HepG2 (cell line): Measurements from ENCODE around the gene MRPL38. TPM values are rescaled to one million over a fixed set of nuclear protein-coding genes. Genes with fewer than 3 reads are reported as not detected.

Source experiments
- GATA4 ChIP-seq: sonication (generic); IDR thresholded peaks from 2 replicates; pipeline ENCODE4 v1.6.1; 2016; ENCODE audit warnings: antibody characterized with exemption, low read depth, borderline replicate concordance
- HNRNPUL1 ChIP-seq: fragments of 200-400 bp; formaldehyde crosslinking; IDR thresholded peaks from 2 replicates; pipeline ENCODE4 v1.6.1; 2017; ENCODE audit warnings: low read depth, mild to moderate bottlenecking, low read length, moderate library complexity
- MLX ChIP-seq: IDR thresholded peaks from 2 replicates; pipeline ENCODE4 v1.6.1; 2016
- NAIF1 ChIP-seq: sonication (generic); formaldehyde crosslinking; IDR thresholded peaks from 2 replicates; pipeline ENCODE4 v1.5.0; 2020; ENCODE audit warnings: mild to moderate bottlenecking, missing genetic modification reagents, borderline replicate concordance
- NCOR1 ChIP-seq: fragments of 200-600 bp; sonication (generic); IDR thresholded peaks from 2 replicates; pipeline ENCODE4 v1.7.0; 2017; ENCODE audit warnings: antibody characterized with exemption, low read length, borderline replicate concordance
- NR2C2 ChIP-seq: sonication (generic); formaldehyde crosslinking; IDR thresholded peaks from 2 replicates; pipeline ENCODE4 v1.4.0; 2020; ENCODE audit warnings: missing genetic modification reagents, mild to moderate bottlenecking, moderate library complexity, borderline replicate concordance
- TBP ChIP-seq: sonication (generic); formaldehyde crosslinking; IDR thresholded peaks from 2 replicates; pipeline ENCODE4 v1.5.0; 2020; ENCODE audit warnings: missing genetic modification reagents
- THAP8 ChIP-seq: sonication (generic); formaldehyde crosslinking; IDR thresholded peaks from 2 replicates; pipeline ENCODE4 v1.5.1; 2020; ENCODE audit warnings: missing genetic modification reagents, mild to moderate bottlenecking, borderline replicate concordance
- THYN1 ChIP-seq: sonication (generic); formaldehyde crosslinking; IDR thresholded peaks from 2 replicates; pipeline ENCODE4 v1.8.1; 2023; ENCODE audit warnings: low read depth, mild to moderate bottlenecking, moderate library complexity, missing genetic modification reagents, borderline replicate concordance
- ZNF317 ChIP-seq: sonication (generic); formaldehyde crosslinking; IDR thresholded peaks from 2 replicates; pipeline ENCODE4 v1.5.0; 2020; ENCODE audit warnings: mild to moderate bottlenecking, missing genetic modification reagents
- ZNF451 ChIP-seq: sonication (generic); formaldehyde crosslinking; IDR thresholded peaks from 2 replicates; pipeline ENCODE4 v1.5.0; 2020; ENCODE audit warnings: mild to moderate bottlenecking, missing genetic modification reagents
- ZSCAN31 ChIP-seq: sonication (generic); formaldehyde crosslinking; IDR thresholded peaks from 2 replicates; pipeline ENCODE4 v1.5.0; 2020; ENCODE audit warnings: low read depth, mild to moderate bottlenecking, missing genetic modification reagents
- polyA plus RNA-seq, 8 experiments: library from polyadenylated mRNA; depleted of rRNA in 3 of 8; stranded (reverse) in 7 of 8; unstranded in 1 of 8; fragments of >200 nt; fragmentation: Illumina TruSeq in 4 of 8; extraction: Trizol in 4 of 8; gene quantifications; 2 replicates each; pipeline versions ENCODE4 v1.2.1 to v1.2.3, GENCODE V29; 2011 to 2016; ENCODE audit warnings: low read depth in 4 of 8, missing spikeins in 1 of 8, mixed read lengths in 1 of 8; ENCODE audit not compliant: insufficient read depth in 1 of 8
- total RNA-seq, 5 experiments: library from RNA; depleted of rRNA; stranded (reverse); fragments of >200 nt; fragmentation: Illumina TruSeq; extraction: Trizol; gene quantifications; 2 replicates each; pipeline ENCODE4 v1.2.3, GENCODE V29; 2016; ENCODE audit warnings: low read depth in 1 of 5
- TF ChIP-seq, protein P1 (sequence below): sonication (generic); formaldehyde crosslinking; IDR thresholded peaks from 2 replicates; pipeline ENCODE4 v1.8.1; 2022; ENCODE audit warnings: low read depth, mild to moderate bottlenecking, missing genetic modification reagents
- TF ChIP-seq, protein P2 (sequence below): IDR thresholded peaks from 2 replicates; pipeline ENCODE4 v1.6.1; 2016; ENCODE audit warnings: control low read depth
- TF ChIP-seq, protein P3 (sequence below): sonication (generic); formaldehyde crosslinking; IDR thresholded peaks from 2 replicates; pipeline ENCODE4 v1.4.0; 2020; ENCODE audit warnings: missing genetic modification reagents, borderline replicate concordance
- TF ChIP-seq, protein P4 (sequence below): sonication (generic); formaldehyde crosslinking; IDR thresholded peaks from 2 replicates; pipeline ENCODE4 v1.5.1; 2020; ENCODE audit warnings: missing genetic modification reagents, mild to moderate bottlenecking, borderline replicate concordance

The MRPL38 gene
- total and polyA plus RNA-seq, 2 of the 13 experiments (the other 11 are each of a cell fraction or from before 2014, with no cell fraction given) = 83.7 to 125 TPM

DNA sequence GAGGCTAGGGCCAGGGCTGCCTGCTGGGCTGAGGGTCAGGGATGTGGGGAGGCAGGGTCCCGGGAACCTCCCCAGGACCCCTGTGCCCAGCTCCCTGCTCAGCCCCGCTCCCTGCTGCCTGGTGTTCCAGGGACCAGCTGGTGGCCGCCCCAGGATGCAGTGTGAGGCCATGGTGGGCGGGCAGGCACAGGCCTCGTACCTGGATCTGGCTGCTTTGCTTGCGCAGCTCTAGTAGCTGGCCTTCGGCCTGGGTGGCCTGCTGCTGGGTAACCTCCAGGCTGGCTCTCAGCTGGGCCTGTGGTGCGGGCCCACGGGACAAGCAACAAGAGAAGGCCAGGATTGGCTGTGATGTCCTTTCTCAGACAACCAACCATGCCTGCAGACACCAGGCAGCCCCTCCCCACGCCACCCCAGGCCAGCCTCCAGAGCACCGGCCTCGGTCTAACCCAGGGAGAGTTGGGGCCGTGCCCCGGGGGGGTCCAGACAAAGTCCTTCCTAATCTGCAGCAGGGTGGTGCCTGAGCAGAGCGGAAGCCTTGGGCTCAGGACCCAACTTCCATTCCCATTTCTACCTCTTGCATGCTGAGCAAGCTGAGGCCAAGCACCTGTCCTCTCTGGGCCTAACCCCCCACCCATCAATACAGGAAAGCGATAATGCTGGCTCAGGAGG is 12.0 kb downstream of the MRPL38 start (continued):
- TF ChIP-seq, protein P1, sequence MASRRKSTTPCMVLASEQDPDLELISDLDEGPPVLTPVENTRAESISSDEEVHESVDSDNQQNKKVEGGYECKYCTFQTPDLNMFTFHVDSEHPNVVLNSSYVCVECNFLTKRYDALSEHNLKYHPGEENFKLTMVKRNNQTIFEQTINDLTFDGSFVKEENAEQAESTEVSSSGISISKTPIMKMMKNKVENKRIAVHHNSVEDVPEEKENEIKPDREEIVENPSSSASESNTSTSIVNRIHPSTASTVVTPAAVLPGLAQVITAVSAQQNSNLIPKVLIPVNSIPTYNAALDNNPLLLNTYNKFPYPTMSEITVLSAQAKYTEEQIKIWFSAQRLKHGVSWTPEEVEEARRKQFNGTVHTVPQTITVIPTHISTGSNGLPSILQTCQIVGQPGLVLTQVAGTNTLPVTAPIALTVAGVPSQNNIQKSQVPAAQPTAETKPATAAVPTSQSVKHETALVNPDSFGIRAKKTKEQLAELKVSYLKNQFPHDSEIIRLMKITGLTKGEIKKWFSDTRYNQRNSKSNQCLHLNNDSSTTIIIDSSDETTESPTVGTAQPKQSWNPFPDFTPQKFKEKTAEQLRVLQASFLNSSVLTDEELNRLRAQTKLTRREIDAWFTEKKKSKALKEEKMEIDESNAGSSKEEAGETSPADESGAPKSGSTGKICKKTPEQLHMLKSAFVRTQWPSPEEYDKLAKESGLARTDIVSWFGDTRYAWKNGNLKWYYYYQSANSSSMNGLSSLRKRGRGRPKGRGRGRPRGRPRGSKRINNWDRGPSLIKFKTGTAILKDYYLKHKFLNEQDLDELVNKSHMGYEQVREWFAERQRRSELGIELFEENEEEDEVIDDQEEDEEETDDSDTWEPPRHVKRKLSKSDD (CRISPR knock-in tag) = 0 out of 2 replicates have a peak, but pooled peaks have one; percentile 7
- TF ChIP-seq NR2C2 (CRISPR knock-in tag) (no peak), NCOR1 (no peak), THYN1 (CRISPR knock-in tag) (no peak), NAIF1 (CRISPR knock-in tag) (no peak), MLX (no peak), TBP (CRISPR knock-in tag) (no peak), HNRNPUL1 (no peak), GATA4 (peak; percentile 50; the same call in 1 of the 2 replicates), ZNF317 (CRISPR knock-in tag) (0 out of 2 replicates have a peak, but pooled peaks have one; percentile 41), ZSCAN31 (CRISPR knock-in tag) (peak; percentile 84; the same call in 1 of the 2 replicates), ZNF451 (CRISPR knock-in tag) (no peak), THAP8 (no peak)
- TF ChIP-seq, protein P2, sequence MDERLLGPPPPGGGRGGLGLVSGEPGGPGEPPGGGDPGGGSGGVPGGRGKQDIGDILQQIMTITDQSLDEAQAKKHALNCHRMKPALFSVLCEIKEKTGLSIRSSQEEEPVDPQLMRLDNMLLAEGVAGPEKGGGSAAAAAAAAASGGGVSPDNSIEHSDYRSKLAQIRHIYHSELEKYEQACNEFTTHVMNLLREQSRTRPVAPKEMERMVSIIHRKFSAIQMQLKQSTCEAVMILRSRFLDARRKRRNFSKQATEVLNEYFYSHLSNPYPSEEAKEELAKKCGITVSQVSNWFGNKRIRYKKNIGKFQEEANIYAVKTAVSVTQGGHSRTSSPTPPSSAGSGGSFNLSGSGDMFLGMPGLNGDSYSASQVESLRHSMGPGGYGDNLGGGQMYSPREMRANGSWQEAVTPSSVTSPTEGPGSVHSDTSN (CRISPR knock-in tag) = no peak
- TF ChIP-seq, protein P3, sequence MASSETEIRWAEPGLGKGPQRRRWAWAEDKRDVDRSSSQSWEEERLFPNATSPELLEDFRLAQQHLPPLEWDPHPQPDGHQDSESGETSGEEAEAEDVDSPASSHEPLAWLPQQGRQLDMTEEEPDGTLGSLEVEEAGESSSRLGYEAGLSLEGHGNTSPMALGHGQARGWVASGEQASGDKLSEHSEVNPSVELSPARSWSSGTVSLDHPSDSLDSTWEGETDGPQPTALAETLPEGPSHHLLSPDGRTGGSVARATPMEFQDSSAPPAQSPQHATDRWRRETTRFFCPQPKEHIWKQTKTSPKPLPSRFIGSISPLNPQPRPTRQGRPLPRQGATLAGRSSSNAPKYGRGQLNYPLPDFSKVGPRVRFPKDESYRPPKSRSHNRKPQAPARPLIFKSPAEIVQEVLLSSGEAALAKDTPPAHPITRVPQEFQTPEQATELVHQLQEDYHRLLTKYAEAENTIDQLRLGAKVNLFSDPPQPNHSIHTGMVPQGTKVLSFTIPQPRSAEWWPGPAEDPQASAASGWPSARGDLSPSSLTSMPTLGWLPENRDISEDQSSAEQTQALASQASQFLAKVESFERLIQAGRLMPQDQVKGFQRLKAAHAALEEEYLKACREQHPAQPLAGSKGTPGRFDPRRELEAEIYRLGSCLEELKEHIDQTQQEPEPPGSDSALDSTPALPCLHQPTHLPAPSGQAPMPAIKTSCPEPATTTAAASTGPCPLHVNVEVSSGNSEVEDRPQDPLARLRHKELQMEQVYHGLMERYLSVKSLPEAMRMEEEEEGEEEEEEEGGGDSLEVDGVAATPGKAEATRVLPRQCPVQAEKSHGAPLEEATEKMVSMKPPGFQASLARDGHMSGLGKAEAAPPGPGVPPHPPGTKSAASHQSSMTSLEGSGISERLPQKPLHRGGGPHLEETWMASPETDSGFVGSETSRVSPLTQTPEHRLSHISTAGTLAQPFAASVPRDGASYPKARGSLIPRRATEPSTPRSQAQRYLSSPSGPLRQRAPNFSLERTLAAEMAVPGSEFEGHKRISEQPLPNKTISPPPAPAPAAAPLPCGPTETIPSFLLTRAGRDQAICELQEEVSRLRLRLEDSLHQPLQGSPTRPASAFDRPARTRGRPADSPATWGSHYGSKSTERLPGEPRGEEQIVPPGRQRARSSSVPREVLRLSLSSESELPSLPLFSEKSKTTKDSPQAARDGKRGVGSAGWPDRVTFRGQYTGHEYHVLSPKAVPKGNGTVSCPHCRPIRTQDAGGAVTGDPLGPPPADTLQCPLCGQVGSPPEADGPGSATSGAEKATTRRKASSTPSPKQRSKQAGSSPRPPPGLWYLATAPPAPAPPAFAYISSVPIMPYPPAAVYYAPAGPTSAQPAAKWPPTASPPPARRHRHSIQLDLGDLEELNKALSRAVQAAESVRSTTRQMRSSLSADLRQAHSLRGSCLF = no peak
- TF ChIP-seq, protein P4, sequence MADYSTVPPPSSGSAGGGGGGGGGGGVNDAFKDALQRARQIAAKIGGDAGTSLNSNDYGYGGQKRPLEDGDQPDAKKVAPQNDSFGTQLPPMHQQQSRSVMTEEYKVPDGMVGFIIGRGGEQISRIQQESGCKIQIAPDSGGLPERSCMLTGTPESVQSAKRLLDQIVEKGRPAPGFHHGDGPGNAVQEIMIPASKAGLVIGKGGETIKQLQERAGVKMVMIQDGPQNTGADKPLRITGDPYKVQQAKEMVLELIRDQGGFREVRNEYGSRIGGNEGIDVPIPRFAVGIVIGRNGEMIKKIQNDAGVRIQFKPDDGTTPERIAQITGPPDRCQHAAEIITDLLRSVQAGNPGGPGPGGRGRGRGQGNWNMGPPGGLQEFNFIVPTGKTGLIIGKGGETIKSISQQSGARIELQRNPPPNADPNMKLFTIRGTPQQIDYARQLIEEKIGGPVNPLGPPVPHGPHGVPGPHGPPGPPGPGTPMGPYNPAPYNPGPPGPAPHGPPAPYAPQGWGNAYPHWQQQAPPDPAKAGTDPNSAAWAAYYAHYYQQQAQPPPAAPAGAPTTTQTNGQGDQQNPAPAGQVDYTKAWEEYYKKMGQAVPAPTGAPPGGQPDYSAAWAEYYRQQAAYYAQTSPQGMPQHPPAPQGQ (CRISPR knock-in tag) = no peak; the same call in 1 of the 2 replicates
